ENCODE measurements around the gene GSTM1.

GRCh38 chr1:109641078-109641740 is 46.4 kb upstream of the GSTM1 start:
- TF ChIP-seq CTCF (IDR thresholded peaks at IDR 0.05) (no peak), POLR2A (IDR thresholded peaks at IDR 0.05) (no peak)

Data from body of pancreas (tissue), 4 donors.